PC-9 (cell line): ENCODE results near the gene GORASP1.

ENCODE experiments used
- EZH2 ChIP-seq: fragments of 200-600 bp; sonication (generic); IDR thresholded peaks from 2 replicates; pipeline ENCODE4 v1.8.0; 2017; ENCODE audit warnings: antibody characterized with exemption, low read depth
- TF ChIP-seq, protein P1 (sequence below): fragments of 200-600 bp; sonication (generic); conservative IDR thresholded peaks from 2 replicates; pipeline ENCODE4 v1.6.1; 2017; ENCODE audit warnings: mixed run types, antibody characterized with exemption, mild to moderate bottlenecking, moderate library complexity

DNA sequence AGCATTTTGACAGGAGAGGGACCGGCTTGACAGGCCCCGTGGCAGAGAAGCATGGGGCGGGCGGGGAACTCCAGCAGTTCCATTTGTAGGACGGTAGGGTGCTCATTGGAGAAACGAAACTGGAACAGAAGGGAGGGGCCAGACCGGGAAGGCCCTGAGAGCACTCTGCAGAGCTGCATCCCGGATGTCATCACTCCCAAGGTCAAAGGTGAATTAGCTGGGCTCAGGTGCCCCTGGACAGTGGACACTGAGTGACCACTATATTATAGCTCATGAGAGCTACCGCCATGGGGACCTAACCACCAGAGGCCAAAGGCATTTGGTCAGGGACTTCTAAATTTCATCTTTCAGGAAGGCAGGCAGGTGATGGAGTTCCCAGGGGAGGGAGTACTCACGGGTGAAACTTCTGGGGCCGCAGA lies 38.7 kb upstream of the GORASP1 start:
- TF ChIP-seq, protein P1, sequence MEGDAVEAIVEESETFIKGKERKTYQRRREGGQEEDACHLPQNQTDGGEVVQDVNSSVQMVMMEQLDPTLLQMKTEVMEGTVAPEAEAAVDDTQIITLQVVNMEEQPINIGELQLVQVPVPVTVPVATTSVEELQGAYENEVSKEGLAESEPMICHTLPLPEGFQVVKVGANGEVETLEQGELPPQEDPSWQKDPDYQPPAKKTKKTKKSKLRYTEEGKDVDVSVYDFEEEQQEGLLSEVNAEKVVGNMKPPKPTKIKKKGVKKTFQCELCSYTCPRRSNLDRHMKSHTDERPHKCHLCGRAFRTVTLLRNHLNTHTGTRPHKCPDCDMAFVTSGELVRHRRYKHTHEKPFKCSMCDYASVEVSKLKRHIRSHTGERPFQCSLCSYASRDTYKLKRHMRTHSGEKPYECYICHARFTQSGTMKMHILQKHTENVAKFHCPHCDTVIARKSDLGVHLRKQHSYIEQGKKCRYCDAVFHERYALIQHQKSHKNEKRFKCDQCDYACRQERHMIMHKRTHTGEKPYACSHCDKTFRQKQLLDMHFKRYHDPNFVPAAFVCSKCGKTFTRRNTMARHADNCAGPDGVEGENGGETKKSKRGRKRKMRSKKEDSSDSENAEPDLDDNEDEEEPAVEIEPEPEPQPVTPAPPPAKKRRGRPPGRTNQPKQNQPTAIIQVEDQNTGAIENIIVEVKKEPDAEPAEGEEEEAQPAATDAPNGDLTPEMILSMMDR, result no peak
- TF ChIP-seq EZH2, result no peak
